ENCODE data around the gene NXNL1. TPM values are rescaled to one million over a fixed set of nuclear protein-coding genes. Genes with fewer than 3 reads are reported as not detected.

The NXNL1 gene
- total and polyA plus RNA-seq, 2 of the 13 experiments (the other 11 are each of a cell fraction or from before 2014, with no cell fraction given): not detected

- no peak for TF ChIP-seq ZNF775 (CRISPR knock-in tag; IDR thresholded peaks at IDR 0.05; ENCODE audit: borderline replicate concordance)
- TF ChIP-seq GABPB1 (CRISPR knock-in tag; IDR thresholded peaks at IDR 0.05): peak; percentile 14; the same call in 1 of the 2 replicates
- TF ChIP-seq POLR2G (IDR thresholded peaks at IDR 0.05; ENCODE audit: low read depth, low read length): peak; percentile 30; the same call in 1 of the 2 replicates
- peak; percentile 28; the same call in 1 of the 2 replicates for TF ChIP-seq HIC2 (CRISPR knock-in tag; IDR thresholded peaks at IDR 0.05; ENCODE audit: low read depth)
- TF ChIP-seq RBM22 (optimal IDR thresholded peaks at IDR 0.05; ENCODE audit: low read length): peak; percentile 24
- no peak for TF ChIP-seq SP5 (CRISPR knock-in tag; IDR thresholded peaks at IDR 0.05; ENCODE audit: borderline replicate concordance, low read depth)
- TF ChIP-seq, protein P1, sequence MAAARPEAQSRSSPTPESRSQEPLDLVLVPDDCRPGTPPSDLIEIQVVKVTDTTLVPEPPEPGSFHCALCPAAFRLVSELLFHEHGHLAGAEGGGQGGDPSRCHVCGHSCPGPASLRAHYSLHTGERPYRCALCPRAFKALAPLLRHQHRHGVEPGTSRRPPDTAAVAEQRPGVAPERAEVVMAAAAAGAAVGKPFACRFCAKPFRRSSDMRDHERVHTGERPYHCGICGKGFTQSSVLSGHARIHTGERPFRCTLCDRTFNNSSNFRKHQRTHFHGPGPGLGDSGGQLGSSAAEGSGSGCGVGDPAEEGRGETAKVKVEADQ (CRISPR knock-in tag; IDR thresholded peaks at IDR 0.05; ENCODE audit: borderline replicate concordance): no peak
- peak in 1 of 2 experiments; percentile 34; a peak in 1 of 4 replicates for TF ChIP-seq POLR2A (IDR thresholded peaks at IDR 0.05; ENCODE audit: insufficient read depth in 1 of 2, low read depth in 2 of 2, low read length in 2 of 2)
- TF ChIP-seq, protein P2, sequence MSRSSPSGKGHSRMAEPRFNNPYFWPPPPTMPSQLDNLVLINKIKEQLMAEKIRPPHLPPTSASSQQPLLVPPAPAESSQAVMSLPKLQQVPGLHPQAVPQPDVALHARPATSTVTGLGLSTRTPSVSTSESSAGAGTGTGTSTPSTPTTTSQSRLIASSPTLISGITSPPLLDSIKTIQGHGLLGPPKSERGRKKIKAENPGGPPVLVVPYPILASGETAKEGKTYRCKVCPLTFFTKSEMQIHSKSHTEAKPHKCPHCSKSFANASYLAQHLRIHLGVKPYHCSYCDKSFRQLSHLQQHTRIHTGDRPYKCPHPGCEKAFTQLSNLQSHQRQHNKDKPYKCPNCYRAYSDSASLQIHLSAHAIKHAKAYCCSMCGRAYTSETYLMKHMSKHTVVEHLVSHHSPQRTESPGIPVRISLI (CRISPR knock-in tag; IDR thresholded peaks at IDR 0.05; ENCODE audit: borderline replicate concordance): peak; percentile 39; the same call in 1 of the 2 replicates
- TF ChIP-seq GATAD2A (CRISPR knock-in tag; IDR thresholded peaks at IDR 0.05): peak; percentile 26; the same call in 1 of the 2 replicates
- no peak for TF ChIP-seq ETV5 (CRISPR knock-in tag; IDR thresholded peaks at IDR 0.05; ENCODE audit: borderline replicate concordance)
- 0 out of 2 replicates have a peak, but pooled peaks have one; percentile 31 for TF ChIP-seq ZFX (CRISPR knock-in tag; IDR thresholded peaks at IDR 0.05; ENCODE audit: low read depth)
- no peak for TF ChIP-seq RXRA (CRISPR knock-in tag; IDR thresholded peaks at IDR 0.05)
- no peak for TF ChIP-seq NAIF1 (CRISPR knock-in tag; IDR thresholded peaks at IDR 0.05; ENCODE audit: borderline replicate concordance)
- TF ChIP-seq HNF4A (CRISPR knock-in tag; IDR thresholded peaks at IDR 0.05): 0 out of 2 replicates have a peak, but pooled peaks have one; percentile 5
- TF ChIP-seq REST (IDR thresholded peaks at IDR 0.05; ENCODE audit: borderline replicate concordance in 1 of 2, low read depth in 1 of 2, low read length in 2 of 2): no peak
- TF ChIP-seq NFE2L1 (CRISPR knock-in tag; IDR thresholded peaks at IDR 0.05; ENCODE audit: borderline replicate concordance): no peak
- no peak for TF ChIP-seq ZNF484 (CRISPR knock-in tag; IDR thresholded peaks at IDR 0.05; ENCODE audit: borderline replicate concordance, low read depth)
- TF ChIP-seq ZNF589 (CRISPR knock-in tag; conservative IDR thresholded peaks at IDR 0.05): no peak
- peak; percentile 23; the same call in 1 of the 2 replicates for TF ChIP-seq ZFY (CRISPR knock-in tag; IDR thresholded peaks at IDR 0.05)
- TF ChIP-seq ZNF761 (CRISPR knock-in tag; conservative IDR thresholded peaks at IDR 0.05): no peak
- peak; percentile 38; the same call in 1 of the 2 replicates for TF ChIP-seq FOSL2 (CRISPR knock-in tag; IDR thresholded peaks at IDR 0.05)
- TF ChIP-seq ZNF549 (CRISPR knock-in tag; IDR thresholded peaks at IDR 0.05): no peak
Measured at GRCh38 chr19:17506745-17507144, 46.0 kb upstream of the NXNL1 start (continued).

Data from HepG2 (cell line).